Heart left ventricle (tissue), 16 donors: ENCODE measurements around the gene DCAKD. TPM values are rescaled to one million over a fixed set of nuclear protein-coding genes. Genes with fewer than 3 reads are reported as not detected.

ENCODE experiments used
- ATAC-seq, 4 donors: fragments of 200-7000 bp; cut with Tn5 transposase; one replicate each; pipeline ENCODE4 v1.9.1; 2020 to 2022; ENCODE audit warnings: moderate library complexity in 4 of 4, mild to moderate bottlenecking in 3 of 4, moderate number of reproducible peaks in 1 of 4
- DNase-seq, 5 donors: peaks; one replicate each; pipeline ENCODE4 v3.0.0-alpha.2; 2020
- H3K27ac ChIP-seq, 12 donors: fragments of 200-600 bp; sonication (generic) in 4 of 12; one replicate each; pipeline versions ENCODE4 v1.5.0 to v1.8.0; 2016 to 2022; ENCODE audit warnings: mild to moderate bottlenecking in 2 of 12
- H3K27me3 ChIP-seq, 9 donors: fragments of 200-600 bp; sonication (generic) in 2 of 9; one replicate each; pipeline versions ENCODE4 v1.5.1 to v1.8.0; 2016 to 2022; ENCODE audit warnings: mild to moderate bottlenecking in 3 of 9
- H3K36me3 ChIP-seq, 9 donors: fragments of 200-600 bp; sonication (generic) in 2 of 9; one replicate each; pipeline versions ENCODE4 v1.5.0 to v1.8.0; 2018 to 2022; ENCODE audit warnings: mild to moderate bottlenecking in 2 of 9
- H3K4me1 ChIP-seq, 12 donors: fragments of 200-600 bp; sonication (generic) in 4 of 12; one replicate each; pipeline versions ENCODE4 v1.5.0 to v1.8.0; 2016 to 2022; ENCODE audit warnings: mild to moderate bottlenecking in 3 of 12
- H3K4me3 ChIP-seq, 12 donors: fragments of 200-600 bp; sonication (generic) in 4 of 12; one replicate each; pipeline versions ENCODE4 v1.5.0 to v1.8.0; 2017 to 2022; ENCODE audit warnings: mild to moderate bottlenecking in 9 of 12, moderate library complexity in 4 of 12
- H3K9me3 ChIP-seq, 12 donors: fragments of 200-600 bp; sonication (generic) in 4 of 12; one replicate each; pipeline versions ENCODE4 v1.5.0 to v1.8.0; 2016 to 2022; ENCODE audit warnings: mild to moderate bottlenecking in 1 of 12
- CTCF ChIP-seq, 12 donors: fragments of 200-600 bp; sonication (generic) in 4 of 12; IDR thresholded peaks; one replicate each; pipeline versions ENCODE4 v1.5.0 to v1.8.0; 2018 to 2022; ENCODE audit warnings: antibody characterized with exemption in 12 of 12, mild to moderate bottlenecking in 5 of 12
- POLR2A ChIP-seq, 2 donors: fragments of 450-650 bp; IDR thresholded peaks; one replicate each; pipeline ENCODE4 v1.6.1; 2017; ENCODE audit warnings: antibody characterized with exemption in 2 of 2, mild to moderate bottlenecking in 2 of 2, moderate library complexity in 2 of 2
- WGBS, 4 donors: extraction: QIAGEN DNeasy Blood & Tissue Kit in 2 of 4; methylation state at CpG; one replicate each; pipeline versions ENCODE4 v1.1.5 to v1.1.7; 2013 to 2018; 5-methylcytosine and 5-hydroxymethylcytosine counted together
- intact Hi-C, 10 donors: fragments of 100-400 bp; cut with DNase I; formaldehyde crosslinking; loops; one replicate each; pipeline versions ENCODE4 v1.11.1 to v1.14.2; 2022
- polyA plus RNA-seq, 2 donors: library from polyadenylated mRNA; stranded (reverse); fragments of 200-250 nt; gene quantifications; one replicate each; pipeline ENCODE4 v1.2.3, GENCODE V29; 2013
- total RNA-seq, 9 donors: library from RNA; depleted of rRNA in 2 of 9; stranded (reverse); fragments of >200 nt in 2 of 9; fragmentation: NEBNext Ultra II Directional in 3 of 9; extraction: Animal tissue kit (Norgen Biotek cat#: 25700) in 3 of 9; gene quantifications; one replicate each; pipeline versions ENCODE4 v1.1.0 to v1.2.4, GENCODE V29; 2016 to 2023
- donor health status: ischemic (EF 13 %, LVEDD 7.1; RV severe dilation, severe dysfunction).
- donor health status: healthy with polysubstance abuse.
- donor health status: DM: no; HTN: yes; CAD: no.
- donor health status: DM: no; HTN: no; CAD: no.
- donor health status: ischemic (EF 25% LVEDD 6.9; RV normal size, moderate dysfunction).
- donor health status: ischemic (EF 25% LVEDD 5.7; RV mildly dilated, moderate dysfunction).
- donor health status: healthy.
- donor health status: DM: yes; HTN: yes; CAD: no.
- donor health status: ischemic (EF 35%, LVEDD 5.7; RV mildly dilated, moderate dysfunction).
- donor health status: nonischemic (EF 11% LVEDD 7.7; RV severe dilation, severe dysfunction).
- donor health status: DM: yes; HTN: yes; CAD: no.
- donor health status: PGD.
- donor health status: ischemic (EF 29% LVEDD 5.4; RV normal size, mild dysfunction).
- donor health status: nonischemic (EF 23%, LVEDD 6.1; RV moderate dilation, normal function).

The DCAKD gene
- total and polyA plus RNA-seq, 11 donors, result 15.3 to 60.9 (median 32.4) TPM

DNA sequence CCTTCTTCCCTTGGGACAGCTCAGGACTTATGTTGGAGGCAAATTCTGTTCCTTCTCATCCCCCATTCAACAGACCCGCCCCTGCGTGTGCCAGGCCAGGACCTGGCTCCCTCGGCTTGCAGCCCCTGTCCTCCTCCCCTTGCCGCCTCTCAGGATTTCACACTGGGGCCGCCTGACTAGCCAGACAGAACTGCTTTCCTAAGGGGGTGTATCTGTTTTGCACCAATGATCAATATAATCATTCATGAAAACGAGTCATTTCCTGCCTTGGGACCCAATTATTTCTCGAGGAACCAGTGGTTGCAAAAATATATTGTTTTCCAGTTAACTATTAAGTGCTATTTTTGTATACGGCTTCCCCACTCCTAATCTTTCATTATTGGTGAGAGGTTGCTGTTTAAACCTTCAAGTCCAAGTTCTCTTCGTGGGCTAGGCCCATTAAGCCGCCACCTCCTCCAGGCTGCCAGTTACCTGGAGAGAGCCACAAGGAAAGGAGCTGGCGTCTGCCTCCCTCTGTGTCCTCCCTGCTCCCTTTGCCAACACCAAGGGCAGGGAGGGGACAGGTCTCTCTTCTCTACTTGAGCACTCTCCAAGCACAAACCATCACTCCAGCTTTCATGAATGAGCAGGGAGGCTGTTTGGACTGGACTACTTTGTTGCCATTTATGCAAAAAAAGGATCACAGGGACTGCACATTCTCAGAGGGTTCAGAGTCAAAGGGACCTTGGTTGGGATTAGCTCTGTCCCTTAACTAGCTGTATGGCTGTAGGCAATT is 8.9 kb downstream of the DCAKD start:
- peak overlapping the region in 4 of 12 donors; percentile 5 to 54 (median 28) for H3K27ac ChIP-seq

DNA sequence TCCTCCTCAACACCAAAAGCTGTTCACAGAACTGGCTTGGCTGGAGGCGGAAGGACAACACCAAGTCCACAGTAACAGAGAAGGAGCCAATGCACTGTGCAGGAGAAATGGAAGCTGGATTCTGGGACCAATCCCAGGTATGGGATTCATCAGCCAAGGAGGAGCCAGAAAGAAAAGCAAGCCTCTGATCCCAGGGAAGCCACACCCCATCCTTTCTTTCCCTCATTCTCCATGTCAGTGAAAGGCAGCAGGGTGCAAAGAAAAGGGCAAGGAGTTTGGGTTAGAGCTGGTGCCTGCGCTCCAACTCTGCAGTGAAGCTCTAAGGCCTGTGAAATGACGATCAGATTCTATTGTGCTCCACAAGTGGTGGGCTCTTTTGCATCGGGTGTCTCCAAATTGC is 11.0 kb downstream of the DCAKD start:
- DNase-seq (no peak), ATAC-seq (no peak)
- TF ChIP-seq POLR2A (IDR thresholded peaks at IDR 0.05) (no peak), CTCF (IDR thresholded peaks at IDR 0.05) (no peak)
- Histone ChIP-seq H3K27me3 (no peaks in the 10 kb centered on the region), H3K36me3 (no peaks in the 10 kb centered on the region), H3K9me3 (no peaks in the 10 kb centered on the region), H3K4me1 (peaks cover 0 to 61% (median 27%) of the 10 kb centered on the region in 12 donors), H3K27ac (no peak overlapping the region), H3K4me3 (no peak overlapping the region)
- intact Hi-C loops, result no loop called here
- 80 to 87% (median 84%) methylated on average over 4 of the region's 4 CpGs for WGBS, 4 donors

More for the DNA sequence above, 8.9 kb downstream of the DCAKD start:
- Histone ChIP-seq H3K4me3 (no peak overlapping the region), H3K4me1 (peaks cover 0 to 62% (median 27%) of the 10 kb centered on the region in 12 donors), H3K27me3 (no peaks in the 10 kb centered on the region), H3K9me3 (no peaks in the 10 kb centered on the region), H3K36me3 (no peaks in the 10 kb centered on the region)
- WGBS, 4 donors, result 78 to 84% (median 81%) methylated on average over 11 of the region's 11 CpGs
- no peak for DNase-seq
- intact Hi-C loops, result no loop called here
- ATAC-seq, result peak in 1 of 4 donors; percentile 5
- TF ChIP-seq CTCF (IDR thresholded peaks at IDR 0.05) (no peak), POLR2A (IDR thresholded peaks at IDR 0.05) (no peak)

DNA sequence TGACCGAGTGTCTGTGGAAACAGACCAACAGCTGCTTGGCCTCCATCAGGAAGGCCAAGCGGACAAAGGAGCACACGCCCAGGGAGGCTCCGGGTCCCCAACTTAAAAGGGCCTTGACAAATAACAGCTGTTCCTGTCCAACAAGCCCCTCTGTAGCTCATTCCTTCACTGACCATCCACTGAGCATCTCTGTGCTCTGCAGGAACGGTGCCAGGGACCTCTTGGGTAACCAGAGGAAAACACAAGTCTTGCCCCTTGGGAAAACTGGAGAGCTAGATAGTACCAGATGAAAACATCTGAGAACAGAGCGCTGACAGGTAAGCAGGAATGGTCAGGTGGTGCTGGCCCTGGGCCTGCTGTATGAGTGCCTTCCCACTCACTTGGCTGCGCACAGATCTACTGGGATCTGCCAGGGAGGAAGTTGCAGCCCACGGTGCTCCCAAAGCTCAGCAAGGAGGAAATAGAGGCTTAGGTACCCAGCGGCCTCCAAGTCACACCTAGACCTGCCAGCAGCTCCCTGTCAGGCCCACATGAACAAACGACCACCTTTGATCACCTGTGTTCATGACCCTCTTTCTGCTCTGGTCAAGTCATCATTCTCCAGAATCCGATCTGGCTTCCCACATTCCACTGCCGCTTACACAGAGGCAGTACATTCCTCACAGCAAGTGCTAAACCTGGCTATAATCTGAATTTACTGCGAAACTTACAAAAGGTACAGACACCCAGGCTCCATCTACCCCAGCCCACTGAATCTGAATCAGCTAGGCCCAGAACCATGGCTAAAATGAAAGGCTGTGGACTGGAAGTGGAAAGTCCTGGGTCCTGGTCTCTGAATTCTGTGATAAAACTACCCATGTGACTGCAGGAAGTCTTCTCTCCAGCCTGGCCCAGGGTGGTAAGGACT is 12.5 kb downstream of the DCAKD start:
- no peaks in the 10 kb centered on the region for H3K27me3 ChIP-seq
- no peaks in the 10 kb centered on the region for H3K9me3 ChIP-seq
- DNase-seq (peak in 1 of 5 donors; percentile 47), ATAC-seq (peak in 2 of 4 donors; percentile 13 to 29)
- WGBS, 4 donors, result 45 to 60% (median 50%) methylated on average over 11 to 13 of the region's 13 CpGs
- H3K4me1 ChIP-seq, result peaks cover 0 to 46% (median 23%) of the 10 kb centered on the region in 12 donors
- no peak overlapping the region for H3K4me3 ChIP-seq
- peaks cover 0 to 10% (median 5%) of the 10 kb centered on the region in 9 donors for H3K36me3 ChIP-seq
- TF ChIP-seq POLR2A (IDR thresholded peaks at IDR 0.05) (no peak), CTCF (IDR thresholded peaks at IDR 0.05) (no peak)
- intact Hi-C loops, result no loop called here
- peak overlapping the region in 2 of 12 donors; percentile 3 to 14 for H3K27ac ChIP-seq

- 44 to 63% (median 57%) methylated on average over 3 of the region's 3 CpGs for WGBS, 4 donors
- no peak for DNase-seq
- Histone ChIP-seq H3K36me3 (peaks cover 0 to 33% (median 26%) of the 10 kb centered on the region in 9 donors), H3K27ac (no peak overlapping the region), H3K4me1 (peaks cover 0 to 28% (median 14%) of the 10 kb centered on the region in 12 donors), H3K27me3 (no peaks in the 10 kb centered on the region), H3K9me3 (no peaks in the 10 kb centered on the region), H3K4me3 (no peak overlapping the region)
- intact Hi-C loops, result no loop called here
- TF ChIP-seq CTCF (IDR thresholded peaks at IDR 0.05) (no peak), POLR2A (IDR thresholded peaks at IDR 0.05) (no peak)
- ATAC-seq, result no peak
These were observed 14.7 kb downstream of the DCAKD start for GRCh38 chr17:45036691-45037090.
